ENCODE results near the gene OR13C8. TPM values are rescaled to one million over a fixed set of nuclear protein-coding genes. Genes with fewer than 3 reads are reported as not detected.
"Not testable (repeated sequence)": the region's sequence is repeated elsewhere in the genome, so short reads cannot be mapped to it uniquely, and the experiment has no call there.

OR13C8 gene
- not detected for total RNA-seq

- Histone ChIP-seq H3K36me3 (no peaks in the 10 kb centered on the region), H3K27ac (no peak within 1 kb of the TSS), H3K4me3 (no peak within 1 kb of the TSS), H3K27me3 (no peaks in the 10 kb centered on the region), H3K4me1 (no peaks in the 10 kb centered on the region), H3K9me3 (no peaks in the 10 kb centered on the region)
- intact Hi-C loops (cut with DNase I), result no loop called here
- TF ChIP-seq CTCF (IDR thresholded peaks at IDR 0.05), result no peak
- DNase-seq (ENCODE audit: low spot score in 2 of 2), result no peak
These were observed at the start of gene OR13C8 for GRCh38 chr9:104568868-104569267. Gene OR13C8, plus strand, starts transcription at chr9:104569168. Its CDS starts 0 bp downstream, at chr9:104569168.

GRCh38 chr9:104520241-104520640 is 48.7 kb upstream of the OR13C8 start:
- H3K36me3 ChIP-seq; H3K4me1 ChIP-seq; H3K4me3 ChIP-seq; H3K27ac ChIP-seq; H3K27me3 ChIP-seq; intact Hi-C loops (cut with DNase I); DNase-seq (ENCODE audit: low spot score in 2 of 2); H3K9me3 ChIP-seq: not testable (repeated sequence)

GRCh38 chr9:104527109-104527508 is 41.9 kb upstream of the OR13C8 start, which contains the start of gene OR13C4:
Gene OR13C4, minus strand, starts transcription at chr9:104527209. Its CDS starts 0 bp downstream, at chr9:104527209.
- Histone ChIP-seq H3K27ac (no peak within 1 kb of the TSS), H3K27me3 (no peaks in the 10 kb centered on the region), H3K36me3 (no peaks in the 10 kb centered on the region), H3K9me3 (no peaks in the 10 kb centered on the region), H3K4me3 (no peak within 1 kb of the TSS), H3K4me1 (no peaks in the 10 kb centered on the region)
- TF ChIP-seq CTCF (IDR thresholded peaks at IDR 0.05), result no peak
- intact Hi-C loops (cut with DNase I), result no loop called here
- DNase-seq (ENCODE audit: low spot score in 2 of 2), result no peak

- no peak for DNase-seq (ENCODE audit: low spot score in 2 of 2)
- no peaks in the 10 kb centered on the region for H3K9me3 ChIP-seq
- H3K36me3 ChIP-seq, result no peaks in the 10 kb centered on the region
- intact Hi-C loops (cut with DNase I), result no loop called here
- TF ChIP-seq CTCF (IDR thresholded peaks at IDR 0.05), result no peak
- no peak within 1 kb of the TSS for H3K4me3 ChIP-seq
- H3K4me1 ChIP-seq, result no peaks in the 10 kb centered on the region
- no peak within 1 kb of the TSS for H3K27ac ChIP-seq
- no peaks in the 10 kb centered on the region for H3K27me3 ChIP-seq
These were observed 32.2 kb upstream of the OR13C8 start, which contains the start of gene OR13C3 for GRCh38 chr9:104536756-104537155. Gene OR13C3, minus strand, starts transcription at chr9:104536856. Its CDS starts 133 bp downstream, at chr9:104536723.

- no peak overlapping the region for H3K27ac ChIP-seq
- no peaks in the 10 kb centered on the region for H3K9me3 ChIP-seq
- H3K4me3 ChIP-seq, result no peak overlapping the region
- no peaks in the 10 kb centered on the region for H3K36me3 ChIP-seq
- H3K27me3 ChIP-seq, result no peaks in the 10 kb centered on the region
- no peaks in the 10 kb centered on the region for H3K4me1 ChIP-seq
- intact Hi-C loops (cut with DNase I), result no loop called here
- TF ChIP-seq CTCF (IDR thresholded peaks at IDR 0.05), result no peak
- DNase-seq (ENCODE audit: low spot score in 2 of 2), result no peak
These were observed 29.7 kb upstream of the OR13C8 start for GRCh38 chr9:104539275-104539674.

- no peak overlapping the region for H3K4me3 ChIP-seq
- intact Hi-C loops (cut with DNase I), result no loop called here
- no peaks in the 10 kb centered on the region for H3K9me3 ChIP-seq
- no peaks in the 10 kb centered on the region for H3K36me3 ChIP-seq
- no peak for DNase-seq (ENCODE audit: low spot score in 2 of 2)
- no peaks in the 10 kb centered on the region for H3K27me3 ChIP-seq
- TF ChIP-seq CTCF (IDR thresholded peaks at IDR 0.05), result no peak
- H3K27ac ChIP-seq, result no peak overlapping the region
- no peaks in the 10 kb centered on the region for H3K4me1 ChIP-seq
These were observed 24.3 kb upstream of the OR13C8 start for GRCh38 chr9:104544644-104545043.

All from ascending aorta (tissue), 2 donors.